H9 (cell line): ENCODE data around the gene PPP1R16B. TPM values are rescaled to one million over a fixed set of nuclear protein-coding genes. Genes with fewer than 3 reads are reported as not detected.

Experiments used
- DNase-seq: peaks from one replicate; pipeline ENCODE4 v3.0.0-alpha.2; 2017
- H2AFZ ChIP-seq: one replicate; pipeline ENCODE4 v1.6.1; 2013; ENCODE audit warnings: mild to moderate bottlenecking, low read length, control low read depth, moderate library complexity
- H2AK5ac ChIP-seq: 2 replicates; pipeline ENCODE4 v1.6.1; 2013; ENCODE audit warnings: low read length, control low read depth, mixed read lengths; ENCODE audit not compliant: insufficient read length
- H2BK120ac ChIP-seq: one replicate; pipeline ENCODE4 v1.6.1; 2013; ENCODE audit warnings: low read depth, mild to moderate bottlenecking, low read length, control low read depth, inconsistent platforms; ENCODE audit not compliant: poor library complexity, severe bottlenecking
- H2BK12ac ChIP-seq: 2 replicates; pipeline ENCODE4 v1.6.1; 2013; ENCODE audit warnings: low read length, control low read depth, mixed read lengths, low read depth; ENCODE audit not compliant: insufficient read length
- H2BK15ac ChIP-seq: 2 replicates; pipeline ENCODE4 v1.6.1; 2013; ENCODE audit warnings: low read depth, low read length, control low read depth
- H2BK20ac ChIP-seq: one replicate; pipeline ENCODE4 v1.6.1; 2013; ENCODE audit warnings: low read depth, mild to moderate bottlenecking, low read length, control low read depth, inconsistent platforms; ENCODE audit not compliant: poor library complexity, severe bottlenecking
- H2BK5ac ChIP-seq: 2 replicates; pipeline ENCODE4 v1.6.1; 2013; ENCODE audit warnings: low read length, control low read depth, mixed read lengths; ENCODE audit not compliant: insufficient read length
- H3K14ac ChIP-seq: 2 replicates; pipeline ENCODE4 v1.6.1; 2013; ENCODE audit warnings: low read length, control low read depth; ENCODE audit not compliant: insufficient read depth
- H3K18ac ChIP-seq: 2 replicates; pipeline ENCODE4 v1.6.1; 2013; ENCODE audit warnings: low read depth, mild to moderate bottlenecking, mixed read lengths, low read length, control low read depth; ENCODE audit not compliant: insufficient read length
- H3K23ac ChIP-seq: 2 replicates; pipeline ENCODE4 v1.6.1; 2013; ENCODE audit warnings: low read length, control low read depth, mixed read lengths, low read depth; ENCODE audit not compliant: insufficient read length
- H3K23me2 ChIP-seq: 2 replicates; pipeline ENCODE4 v1.6.1; 2013; ENCODE audit warnings: low read depth, mild to moderate bottlenecking, mixed read lengths, low read length, control low read depth; ENCODE audit not compliant: insufficient read length, poor library complexity, severe bottlenecking
- H3K27ac ChIP-seq: 2 replicates; pipeline ENCODE4 v1.5.1; 2013; ENCODE audit warnings: low read length, control low read depth, mixed read lengths, low read depth; ENCODE audit not compliant: insufficient read length
- H3K27me3 ChIP-seq: 2 replicates; pipeline ENCODE4 v1.6.1; 2013; ENCODE audit warnings: low read length, control low read depth, inconsistent platforms; ENCODE audit not compliant: insufficient read depth
- H3K4ac ChIP-seq: 2 replicates; pipeline ENCODE4 v1.6.1; 2013; ENCODE audit warnings: low read depth, mild to moderate bottlenecking, control low read depth, inconsistent platforms, low read length, moderate library complexity
- H3K4me1 ChIP-seq: 2 replicates; pipeline ENCODE4 v1.6.1; 2013; ENCODE audit warnings: low read length, control low read depth, inconsistent platforms; ENCODE audit not compliant: insufficient read depth
- H3K4me2 ChIP-seq: 2 replicates; pipeline ENCODE4 v1.6.1; 2013; ENCODE audit warnings: low read length, control low read depth, mixed read lengths; ENCODE audit not compliant: insufficient read length, insufficient read depth
- H3K56ac ChIP-seq: 2 replicates; pipeline ENCODE4 v1.6.1; 2013; ENCODE audit warnings: low read depth, mild to moderate bottlenecking, mixed read lengths, low read length, control low read depth; ENCODE audit not compliant: insufficient read length
- H3K79me1 ChIP-seq: 2 replicates; pipeline ENCODE4 v1.6.1; 2013; ENCODE audit warnings: low read depth, mild to moderate bottlenecking, moderate library complexity, low read length, control low read depth, inconsistent platforms; ENCODE audit not compliant: insufficient read depth, poor library complexity, severe bottlenecking
- H3K79me2 ChIP-seq: 2 replicates; pipeline ENCODE4 v1.6.1; 2013; ENCODE audit warnings: low read length, control low read depth, inconsistent platforms; ENCODE audit not compliant: insufficient read depth
- H3K9ac ChIP-seq: 2 replicates; pipeline ENCODE4 v1.6.1; 2013; ENCODE audit warnings: low read length, control low read depth, mixed read lengths; ENCODE audit not compliant: insufficient read length; ENCODE audit errors: extremely low read depth
- H3K9me3 ChIP-seq: one replicate; pipeline ENCODE4 v1.6.1; 2013; ENCODE audit warnings: low read depth, low read length, inconsistent platforms; ENCODE audit not compliant: control insufficient read depth
- H3T11ph ChIP-seq: one replicate; pipeline ENCODE4 v1.6.1; 2013; ENCODE audit warnings: mild to moderate bottlenecking, low read length, control low read depth, inconsistent platforms
- H4K20me1 ChIP-seq: one replicate; pipeline ENCODE4 v1.6.1; 2013; ENCODE audit not compliant: control insufficient read depth, insufficient read length, insufficient read depth
- H4K5ac ChIP-seq: 2 replicates; pipeline ENCODE4 v1.6.1; 2013; ENCODE audit warnings: low read depth, mild to moderate bottlenecking, mixed read lengths, low read length, control low read depth; ENCODE audit not compliant: insufficient read length
- H4K8ac ChIP-seq: replicated peaks from 2 replicates; pipeline ENCODE4 v1.6.1; 2013; ENCODE audit warnings: low read length, control low read depth, mixed read lengths, low read depth; ENCODE audit not compliant: insufficient read length
- H4K91ac ChIP-seq: 2 replicates; pipeline ENCODE4 v1.6.1; 2013; ENCODE audit warnings: low read depth, mild to moderate bottlenecking, moderate library complexity, mixed read lengths, low read length, control low read depth; ENCODE audit not compliant: insufficient read length
- H3K27ac Mint-ChIP-seq, 3 experiments: 2 replicates in 2 of 3; 3 replicates in 1 of 3; pipeline ENCODE4 v1.8.0; 2020 to 2021; ENCODE audit warnings: mixed read lengths in 3 of 3, mild to moderate bottlenecking in 1 of 3, moderate library complexity in 1 of 3
- H3K27me3 Mint-ChIP-seq: 2 replicates; pipeline ENCODE4 v1.8.0; 2021; ENCODE audit warnings: low read depth, mild to moderate bottlenecking, moderate library complexity, mixed read lengths
- H3K36me3 Mint-ChIP-seq, 3 experiments: 2 replicates in 2 of 3; 3 replicates in 1 of 3; pipeline ENCODE4 v1.8.0; 2020 to 2021; ENCODE audit warnings: low read depth in 3 of 3, mixed read lengths in 3 of 3; ENCODE audit not compliant: insufficient read depth in 1 of 3
- H3K4me1 Mint-ChIP-seq, 2 experiments: 2 replicates each; pipeline ENCODE4 v1.8.0; 2020; ENCODE audit warnings: mixed read lengths in 2 of 2
- H3K4me3 Mint-ChIP-seq, 2 experiments: 2 replicates in 1 of 2; 3 replicates in 1 of 2; pipeline ENCODE4 v1.8.0; 2020 to 2021; ENCODE audit warnings: mild to moderate bottlenecking in 2 of 2, mixed read lengths in 2 of 2, moderate library complexity in 1 of 2
- H3K9me3 Mint-ChIP-seq, 2 experiments: 2 replicates in 1 of 2; 3 replicates in 1 of 2; pipeline ENCODE4 v1.8.0; 2020; ENCODE audit warnings: mild to moderate bottlenecking in 2 of 2, mixed read lengths in 2 of 2, moderate library complexity in 1 of 2
- WGBS: extraction: QIAGEN DNeasy Blood & Tissue Kit; methylation state at CpG from one replicate; pipeline ENCODE4 v1.1.7; 2013; ENCODE audit warnings: missing lambda C conversion rate, low lambda C conversion rate, mixed read lengths; ENCODE audit not compliant: insufficient read length; ENCODE audit errors: extremely low coverage; 5-methylcytosine and 5-hydroxymethylcytosine counted together
- total RNA-seq: library from RNA; stranded (reverse); gene quantifications from 2 replicates; pipeline ENCODE4 v1.2.1, GENCODE V29; 2021
- TF ChIP-seq, protein P1 (sequence below): fragments of 200-600 bp; sonication (generic); conservative IDR thresholded peaks from 3 replicates; pipeline ENCODE4 v1.8.0; 2021; ENCODE audit warnings: antibody characterized with exemption, mild to moderate bottlenecking

The PPP1R16B gene
- total RNA-seq, 1 experiment from 2014 or later: 8.2 TPM

DNA sequence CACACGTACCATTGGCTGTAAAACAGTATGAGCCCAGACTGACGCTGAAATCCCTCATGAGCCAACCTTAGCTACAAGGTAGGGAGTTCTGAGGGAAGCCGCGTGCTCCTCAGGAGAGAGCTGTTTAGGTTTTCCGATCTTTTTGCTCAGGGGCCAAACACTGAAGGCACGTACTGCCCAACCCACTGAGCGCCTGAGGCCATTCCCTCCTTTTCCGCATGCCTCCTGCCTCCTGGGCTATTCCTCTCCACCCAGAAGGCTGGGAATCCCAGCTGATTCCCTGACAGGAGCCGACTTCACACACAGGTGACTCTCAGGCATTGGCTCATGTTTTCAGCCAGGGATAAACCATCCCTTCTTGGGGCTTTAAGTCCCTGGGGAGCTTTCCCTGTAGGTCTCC lies 115.4 kb downstream of the PPP1R16B start:
- no peak overlapping the region for H2BK5ac ChIP-seq
- H3K4ac ChIP-seq: no peak overlapping the region
- H3K4me2 ChIP-seq: no peak overlapping the region
- H3K27ac ChIP-seq: no peak overlapping the region
- no peak for DNase-seq
- no peak overlapping the region for H3K14ac ChIP-seq
- no peaks in the 10 kb centered on the region for H3K9me3 ChIP-seq
- no peaks in the 10 kb centered on the region; a peak in 1 of 7 replicates for H3K36me3 Mint-ChIP-seq
- no peak overlapping the region for H4K5ac ChIP-seq
- H3K4me3 Mint-ChIP-seq: no peak overlapping the region
- H4K20me1 ChIP-seq: no peaks in the 10 kb centered on the region
- no peak overlapping the region for H2AFZ ChIP-seq
- no peaks in the 10 kb centered on the region for H3K27me3 ChIP-seq
- H3T11ph ChIP-seq: no peak overlapping the region
- no peaks in the 10 kb centered on the region for H3K79me1 ChIP-seq
- no peak overlapping the region for H2BK20ac ChIP-seq
- no peak overlapping the region for H2AK5ac ChIP-seq
- TF ChIP-seq, protein P1, sequence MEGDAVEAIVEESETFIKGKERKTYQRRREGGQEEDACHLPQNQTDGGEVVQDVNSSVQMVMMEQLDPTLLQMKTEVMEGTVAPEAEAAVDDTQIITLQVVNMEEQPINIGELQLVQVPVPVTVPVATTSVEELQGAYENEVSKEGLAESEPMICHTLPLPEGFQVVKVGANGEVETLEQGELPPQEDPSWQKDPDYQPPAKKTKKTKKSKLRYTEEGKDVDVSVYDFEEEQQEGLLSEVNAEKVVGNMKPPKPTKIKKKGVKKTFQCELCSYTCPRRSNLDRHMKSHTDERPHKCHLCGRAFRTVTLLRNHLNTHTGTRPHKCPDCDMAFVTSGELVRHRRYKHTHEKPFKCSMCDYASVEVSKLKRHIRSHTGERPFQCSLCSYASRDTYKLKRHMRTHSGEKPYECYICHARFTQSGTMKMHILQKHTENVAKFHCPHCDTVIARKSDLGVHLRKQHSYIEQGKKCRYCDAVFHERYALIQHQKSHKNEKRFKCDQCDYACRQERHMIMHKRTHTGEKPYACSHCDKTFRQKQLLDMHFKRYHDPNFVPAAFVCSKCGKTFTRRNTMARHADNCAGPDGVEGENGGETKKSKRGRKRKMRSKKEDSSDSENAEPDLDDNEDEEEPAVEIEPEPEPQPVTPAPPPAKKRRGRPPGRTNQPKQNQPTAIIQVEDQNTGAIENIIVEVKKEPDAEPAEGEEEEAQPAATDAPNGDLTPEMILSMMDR: no peak
- peaks cover 3% of the 10 kb centered on the region in 2 experiments for H3K4me1 Mint-ChIP-seq
- no peak overlapping the region for H2BK120ac ChIP-seq
- no peaks in the 10 kb centered on the region for H3K23me2 ChIP-seq
- no peaks in the 10 kb centered on the region for H3K4me1 ChIP-seq
- H3K23ac ChIP-seq: no peak overlapping the region
- H3K79me2 ChIP-seq: no peaks in the 10 kb centered on the region
- no peak overlapping the region for H2BK15ac ChIP-seq
- H3K27me3 Mint-ChIP-seq: no peaks in the 10 kb centered on the region; the same call in 1 of the 2 replicates
- no peak overlapping the region; a peak in 1 of 7 replicates for H3K27ac Mint-ChIP-seq
- no CpG with 5 or more reads among the region's 9 CpGs for WGBS
- H3K9me3 Mint-ChIP-seq: no peaks in the 10 kb centered on the region; a peak in 1 of 5 replicates
- H3K56ac ChIP-seq: no peak overlapping the region
- H3K18ac ChIP-seq: no peak overlapping the region
- H4K8ac ChIP-seq: no peak overlapping the region
- H2BK12ac ChIP-seq: no peak overlapping the region
- no peak overlapping the region for H3K9ac ChIP-seq
- no peak overlapping the region for H4K91ac ChIP-seq
